MM.1S (cell line): Measurements from ENCODE around the gene RFC2.

Source experiments
- DNase-seq: peaks from one replicate; pipeline ENCODE4 v3.0.0-alpha.2; 2015
- H2AFZ ChIP-seq: fragments of 300-600 bp; sonication (generic); 2 replicates; pipeline ENCODE4 v1.6.0; 2016; ENCODE audit warnings: antibody characterized with exemption, low read length
- H3F3A ChIP-seq: fragments of 300-600 bp; sonication (generic); 2 replicates; pipeline ENCODE4 v1.6.1; 2016; ENCODE audit warnings: mild to moderate bottlenecking, antibody characterized with exemption, low read length, moderate library complexity, mixed read lengths; ENCODE audit not compliant: insufficient read depth
- H3K27ac ChIP-seq: fragments of 300-600 bp; sonication (generic); 2 replicates; pipeline ENCODE4 v1.5.1; 2016; ENCODE audit warnings: mild to moderate bottlenecking, low read length
- H3K27me3 ChIP-seq: fragments of 300-600 bp; sonication (generic); replicated peaks from 2 replicates; pipeline ENCODE4 v1.6.0; 2016; ENCODE audit warnings: low read length; ENCODE audit not compliant: insufficient read depth
- H3K36me3 ChIP-seq: fragments of 300-600 bp; sonication (generic); replicated peaks from 2 replicates; pipeline ENCODE4 v1.6.1; 2016; ENCODE audit warnings: mild to moderate bottlenecking, low read length, mixed read lengths; ENCODE audit not compliant: insufficient read depth
- H3K4me1 ChIP-seq: fragments of 300-600 bp; sonication (generic); 2 replicates; pipeline ENCODE4 v1.6.1; 2016; ENCODE audit warnings: low read length, mixed read lengths
- H3K4me2 ChIP-seq: fragments of 300-600 bp; sonication (generic); 2 replicates; pipeline ENCODE4 v1.6.0; 2016; ENCODE audit warnings: low read depth, low read length
- H3K4me3 ChIP-seq: fragments of 300-600 bp; sonication (generic); 2 replicates; pipeline ENCODE4 v1.5.1; 2016; ENCODE audit warnings: low read length, mixed read lengths
- H3K79me2 ChIP-seq: fragments of 300-600 bp; sonication (generic); 2 replicates; pipeline ENCODE4 v1.6.1; 2016; ENCODE audit warnings: mixed run types, low read length, mixed read lengths
- H3K9ac ChIP-seq: fragments of 300-600 bp; sonication (generic); 2 replicates; pipeline ENCODE4 v1.6.1; 2016; ENCODE audit warnings: low read length, mixed read lengths
- H3K9me2 ChIP-seq: fragments of 300-600 bp; sonication (generic); replicated peaks from 2 replicates; pipeline ENCODE4 v1.6.1; 2016; ENCODE audit warnings: mild to moderate bottlenecking, low read length, mixed read lengths; ENCODE audit not compliant: insufficient read depth
- H3K9me3 ChIP-seq: fragments of 300-600 bp; sonication (generic); replicated peaks from 2 replicates; pipeline ENCODE4 v1.6.1; 2016; ENCODE audit warnings: mild to moderate bottlenecking, low read length, mixed read lengths; ENCODE audit not compliant: insufficient read depth
- H4K20me1 ChIP-seq: fragments of 300-600 bp; sonication (generic); 2 replicates; pipeline ENCODE4 v1.6.1; 2016; ENCODE audit warnings: mild to moderate bottlenecking, low read length, moderate library complexity, mixed read lengths; ENCODE audit not compliant: insufficient read depth
- CTCF ChIP-seq: fragments of 300-600 bp; sonication (generic); IDR thresholded peaks from 2 replicates; pipeline ENCODE4 v1.5.1; 2016; ENCODE audit warnings: antibody characterized with exemption, low read length, mixed read lengths
- EZH2 ChIP-seq: fragments of 300-600 bp; sonication (generic); optimal IDR thresholded peaks from 2 replicates; pipeline ENCODE3; 2017; ENCODE audit warnings: low read depth, mild to moderate bottlenecking, antibody characterized with exemption, low read length, mixed read lengths
- EZH2phosphoT487 ChIP-seq: fragments of 300-600 bp; sonication (generic); IDR thresholded peaks from 2 replicates; pipeline ENCODE4 v1.6.1; 2018; ENCODE audit warnings: antibody characterized with exemption, low read length

The RFC2 gene

GRCh38 chr7:74183142-74183541 lies 71.1 kb downstream of the RFC2 start:
- no peaks in the 10 kb centered on the region for H3K27me3 ChIP-seq
- TF ChIP-seq EZH2 (no peak), CTCF (no peak), EZH2phosphoT487 (no peak)
- no peaks in the 10 kb centered on the region for H3K9me3 ChIP-seq
- H2AFZ ChIP-seq: no peak overlapping the region
- 0 out of 2 replicates have a peak, but pooled peaks cover 6% of the 10 kb centered on the region for H3K36me3 ChIP-seq
- H3K27ac ChIP-seq: no peak overlapping the region
- no peaks in the 10 kb centered on the region for H3K4me1 ChIP-seq
- no peak overlapping the region for H3K4me3 ChIP-seq
- no peak overlapping the region for H3K9ac ChIP-seq
- no peak for DNase-seq
- H3F3A ChIP-seq: no peaks in the 10 kb centered on the region
- H4K20me1 ChIP-seq: peaks cover 95% of the 10 kb centered on the region
- H3K4me2 ChIP-seq: no peak overlapping the region
- no peaks in the 10 kb centered on the region for H3K9me2 ChIP-seq
- peaks cover 100% of the 10 kb centered on the region for H3K79me2 ChIP-seq

- Histone ChIP-seq H3F3A (no peaks in the 10 kb centered on the region), H3K79me2 (peaks cover 100% of the 10 kb centered on the region), H3K27ac (no peak overlapping the region), H3K9me2 (no peaks in the 10 kb centered on the region), H2AFZ (no peak overlapping the region), H3K4me1 (no peaks in the 10 kb centered on the region), H3K9ac (no peak overlapping the region), H4K20me1 (peaks cover 96% of the 10 kb centered on the region), H3K9me3 (no peaks in the 10 kb centered on the region), H3K27me3 (no peaks in the 10 kb centered on the region), H3K4me2 (no peak overlapping the region), H3K4me3 (no peak overlapping the region), H3K36me3 (0 out of 2 replicates have a peak, but pooled peaks cover 2% of the 10 kb centered on the region)
- no peak for TF ChIP-seq EZH2phosphoT487
- no peak for DNase-seq
Observed at GRCh38 chr7:74182453-74183090, 71.6 kb downstream of the RFC2 start.

DNA sequence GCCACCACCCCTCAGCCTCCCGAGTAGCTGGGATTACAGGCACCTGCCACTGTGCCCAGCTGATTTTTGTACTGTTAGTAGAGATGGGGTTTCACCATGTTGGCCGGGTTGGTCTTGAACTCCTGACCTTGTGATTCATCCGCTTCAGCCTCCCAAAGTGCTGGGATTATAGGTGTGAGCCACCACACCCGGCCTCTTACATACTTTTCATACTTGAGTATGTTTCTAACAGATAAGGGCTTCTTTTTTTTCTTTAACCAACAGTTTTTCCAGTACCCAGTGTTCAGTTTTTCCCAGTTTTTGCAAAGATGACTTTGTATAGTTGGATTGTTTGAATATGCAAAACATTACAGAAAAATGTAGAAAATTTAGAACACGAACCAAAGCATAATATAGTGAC lies 72.4 kb downstream of the RFC2 start:
- Histone ChIP-seq H3K9me3 (no peaks in the 10 kb centered on the region), H3K4me1 (no peaks in the 10 kb centered on the region; the same call in 1 of the 2 replicates), H3K36me3 (0 out of 2 replicates have a peak, but pooled peaks cover 2% of the 10 kb centered on the region), H3K9me2 (no peaks in the 10 kb centered on the region), H3K27ac (no peak overlapping the region), H3K9ac (no peak overlapping the region), H3K4me2 (no peak overlapping the region), H4K20me1 (peaks cover 96% of the 10 kb centered on the region), H3K27me3 (no peaks in the 10 kb centered on the region), H2AFZ (no peak overlapping the region), H3K4me3 (no peak overlapping the region), H3F3A (no peaks in the 10 kb centered on the region), H3K79me2 (peaks cover 100% of the 10 kb centered on the region)
- TF ChIP-seq CTCF (no peak), EZH2phosphoT487 (no peak)
- DNase-seq: no peak
